HL-60 (cell line): ENCODE data around the gene DCK.
"Not testable (repeated sequence)": the region's sequence is repeated elsewhere in the genome, so short reads cannot be mapped to it uniquely, and the experiment has no call there.

ENCODE experiments used
- DNase-seq, 2 experiments: peaks; one replicate each; pipeline ENCODE4 v3.0.0-alpha.2; 2010 to 2020; ENCODE audit warnings: low read depth in 1 of 2, low spot score in 1 of 2
- H3K27ac ChIP-seq: fragments of 250-450 bp; sonication (Bioruptor Pico); replicated peaks from 2 replicates; pipeline ENCODE4 v1.5.1; 2020; ENCODE audit warnings: mild to moderate bottlenecking, moderate library complexity
- H3K27me3 ChIP-seq: fragments of 250-450 bp; sonication (Bioruptor Pico); 2 replicates; pipeline ENCODE4 v1.5.1; 2021; ENCODE audit warnings: mild to moderate bottlenecking, moderate library complexity; ENCODE audit not compliant: insufficient read depth, poor library complexity, severe bottlenecking
- H3K4me3 ChIP-seq: replicated peaks from 2 replicates; pipeline ENCODE4 v1.5.1; 2011; ENCODE audit warnings: mild to moderate bottlenecking, control low read depth, low read length; ENCODE audit not compliant: insufficient read depth
- GABPA ChIP-seq: IDR thresholded peaks from 2 replicates; pipeline ENCODE4 v1.6.1; 2012; ENCODE audit warnings: low read depth
- POLR2AphosphoS5 ChIP-seq: IDR thresholded peaks from 2 replicates; pipeline ENCODE4 v1.6.1; 2012; ENCODE audit warnings: low read depth
- SPI1 ChIP-seq: IDR thresholded peaks from 2 replicates; pipeline ENCODE4 v1.6.1; 2012; ENCODE audit warnings: low read depth, mild to moderate bottlenecking, borderline replicate concordance
- TF ChIP-seq, protein P1 (sequence below): IDR thresholded peaks from one replicate; pipeline ENCODE4 v1.5.1; 2011; ENCODE audit warnings: low read length, control low read depth, inconsistent platforms; ENCODE audit not compliant: insufficient read depth
- TF ChIP-seq, protein P2 (sequence below): IDR thresholded peaks from 2 replicates; pipeline ENCODE4 v1.6.1; 2012; ENCODE audit warnings: low read depth; ENCODE audit not compliant: insufficient replicate concordance

Gene DCK

DNA sequence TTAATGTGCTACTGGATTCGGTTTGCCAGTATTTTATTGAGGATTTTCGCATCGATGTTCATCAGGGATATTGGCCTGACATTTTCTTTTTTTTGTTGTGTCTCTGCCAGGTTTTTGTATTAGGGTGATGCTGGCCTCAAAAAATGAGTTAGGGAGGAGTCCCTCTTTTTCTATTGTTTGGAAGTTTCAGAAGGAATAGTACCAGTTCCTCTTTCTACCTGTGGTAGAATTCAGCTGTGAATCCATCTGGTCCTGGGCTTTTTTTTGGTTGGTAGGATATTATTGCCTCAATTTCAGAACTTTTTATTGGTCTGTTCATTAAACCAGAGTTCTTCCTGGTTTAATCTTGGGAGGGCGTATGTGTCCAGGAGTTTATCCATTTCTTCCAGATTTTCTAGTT is 7.9 kb downstream of the DCK start:
- TF ChIP-seq SPI1, result peak; percentile 51; the same call in 1 of the 2 replicates
- H3K27me3 ChIP-seq, H3K27ac ChIP-seq, H3K4me3 ChIP-seq, DNase-seq: not testable (repeated sequence)

DNA sequence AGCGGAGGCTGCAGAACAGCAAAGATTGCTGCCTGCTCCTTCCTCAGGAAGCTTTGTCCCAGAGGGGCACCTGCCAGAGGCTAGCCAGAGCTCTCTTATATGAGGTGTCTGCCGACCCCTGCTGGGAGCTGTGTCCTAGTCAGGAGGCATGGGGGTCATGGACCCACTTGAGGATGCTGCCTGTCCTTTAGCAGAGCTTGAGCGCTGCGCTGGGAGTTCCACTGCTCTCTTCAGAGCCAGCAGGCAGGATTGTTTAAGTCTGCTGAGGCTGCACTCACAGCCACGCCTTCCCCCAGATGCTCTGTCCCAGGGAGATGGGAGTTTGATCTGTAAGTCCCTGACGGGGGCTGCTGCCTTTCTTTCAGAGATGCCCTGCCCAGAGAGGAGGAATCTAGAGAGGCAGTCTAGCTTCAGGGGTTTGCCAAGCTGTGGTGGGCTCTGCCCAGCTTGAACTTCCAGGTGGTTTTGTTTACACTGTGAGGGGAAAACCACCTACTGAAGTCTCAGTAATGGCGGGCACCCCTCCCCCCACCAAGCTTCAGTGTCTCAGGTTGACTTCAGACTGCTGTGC is 10.9 kb downstream of the DCK start:
- Histone ChIP-seq H3K27me3 (no peaks in the 10 kb centered on the region), H3K4me3 (no peak overlapping the region), H3K27ac (no peak overlapping the region)
- no peak for DNase-seq
- TF ChIP-seq, protein P1, sequence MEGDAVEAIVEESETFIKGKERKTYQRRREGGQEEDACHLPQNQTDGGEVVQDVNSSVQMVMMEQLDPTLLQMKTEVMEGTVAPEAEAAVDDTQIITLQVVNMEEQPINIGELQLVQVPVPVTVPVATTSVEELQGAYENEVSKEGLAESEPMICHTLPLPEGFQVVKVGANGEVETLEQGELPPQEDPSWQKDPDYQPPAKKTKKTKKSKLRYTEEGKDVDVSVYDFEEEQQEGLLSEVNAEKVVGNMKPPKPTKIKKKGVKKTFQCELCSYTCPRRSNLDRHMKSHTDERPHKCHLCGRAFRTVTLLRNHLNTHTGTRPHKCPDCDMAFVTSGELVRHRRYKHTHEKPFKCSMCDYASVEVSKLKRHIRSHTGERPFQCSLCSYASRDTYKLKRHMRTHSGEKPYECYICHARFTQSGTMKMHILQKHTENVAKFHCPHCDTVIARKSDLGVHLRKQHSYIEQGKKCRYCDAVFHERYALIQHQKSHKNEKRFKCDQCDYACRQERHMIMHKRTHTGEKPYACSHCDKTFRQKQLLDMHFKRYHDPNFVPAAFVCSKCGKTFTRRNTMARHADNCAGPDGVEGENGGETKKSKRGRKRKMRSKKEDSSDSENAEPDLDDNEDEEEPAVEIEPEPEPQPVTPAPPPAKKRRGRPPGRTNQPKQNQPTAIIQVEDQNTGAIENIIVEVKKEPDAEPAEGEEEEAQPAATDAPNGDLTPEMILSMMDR, result no peak
- TF ChIP-seq, protein P2, sequence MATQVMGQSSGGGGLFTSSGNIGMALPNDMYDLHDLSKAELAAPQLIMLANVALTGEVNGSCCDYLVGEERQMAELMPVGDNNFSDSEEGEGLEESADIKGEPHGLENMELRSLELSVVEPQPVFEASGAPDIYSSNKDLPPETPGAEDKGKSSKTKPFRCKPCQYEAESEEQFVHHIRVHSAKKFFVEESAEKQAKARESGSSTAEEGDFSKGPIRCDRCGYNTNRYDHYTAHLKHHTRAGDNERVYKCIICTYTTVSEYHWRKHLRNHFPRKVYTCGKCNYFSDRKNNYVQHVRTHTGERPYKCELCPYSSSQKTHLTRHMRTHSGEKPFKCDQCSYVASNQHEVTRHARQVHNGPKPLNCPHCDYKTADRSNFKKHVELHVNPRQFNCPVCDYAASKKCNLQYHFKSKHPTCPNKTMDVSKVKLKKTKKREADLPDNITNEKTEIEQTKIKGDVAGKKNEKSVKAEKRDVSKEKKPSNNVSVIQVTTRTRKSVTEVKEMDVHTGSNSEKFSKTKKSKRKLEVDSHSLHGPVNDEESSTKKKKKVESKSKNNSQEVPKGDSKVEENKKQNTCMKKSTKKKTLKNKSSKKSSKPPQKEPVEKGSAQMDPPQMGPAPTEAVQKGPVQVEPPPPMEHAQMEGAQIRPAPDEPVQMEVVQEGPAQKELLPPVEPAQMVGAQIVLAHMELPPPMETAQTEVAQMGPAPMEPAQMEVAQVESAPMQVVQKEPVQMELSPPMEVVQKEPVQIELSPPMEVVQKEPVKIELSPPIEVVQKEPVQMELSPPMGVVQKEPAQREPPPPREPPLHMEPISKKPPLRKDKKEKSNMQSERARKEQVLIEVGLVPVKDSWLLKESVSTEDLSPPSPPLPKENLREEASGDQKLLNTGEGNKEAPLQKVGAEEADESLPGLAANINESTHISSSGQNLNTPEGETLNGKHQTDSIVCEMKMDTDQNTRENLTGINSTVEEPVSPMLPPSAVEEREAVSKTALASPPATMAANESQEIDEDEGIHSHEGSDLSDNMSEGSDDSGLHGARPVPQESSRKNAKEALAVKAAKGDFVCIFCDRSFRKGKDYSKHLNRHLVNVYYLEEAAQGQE, result no peak

DNA sequence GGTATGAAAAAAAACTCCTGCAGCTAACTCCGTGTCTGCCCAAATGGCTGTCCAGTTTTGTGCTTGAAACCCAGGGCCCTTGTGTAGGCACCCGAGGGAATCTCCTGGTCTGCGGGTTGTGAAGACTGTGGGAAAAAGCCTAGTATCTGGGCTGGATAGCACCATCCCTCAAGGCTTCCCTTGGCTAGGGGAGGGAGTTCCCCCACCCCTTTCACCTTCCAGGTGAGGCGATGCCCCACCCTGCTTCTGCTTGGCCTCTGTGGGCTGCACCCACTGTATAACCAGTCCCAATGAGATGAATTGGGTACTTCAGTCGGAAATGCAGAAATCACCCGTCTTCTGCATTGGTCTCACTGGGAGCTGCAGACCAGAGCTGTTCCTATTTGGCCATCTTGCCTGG is 11.6 kb downstream of the DCK start:
- H3K4me3 ChIP-seq, H3K27ac ChIP-seq, H3K27me3 ChIP-seq, DNase-seq: not testable (repeated sequence)

- H3K4me3 ChIP-seq, result no peak overlapping the region
- no peak for TF ChIP-seq GABPA
- TF ChIP-seq POLR2AphosphoS5, result no peak
- TF ChIP-seq SPI1, result no peak
- TF ChIP-seq, protein P1, result no peak
- TF ChIP-seq, protein P2, result no peak
- H3K27ac ChIP-seq, result no peak overlapping the region
- DNase-seq, result no peak
- H3K27me3 ChIP-seq, result no peaks in the 10 kb centered on the region
Observed at GRCh38 chr4:71006203-71006907, 12.9 kb downstream of the DCK start.

- Histone ChIP-seq H3K27ac (no peak overlapping the region), H3K4me3 (no peak overlapping the region), H3K27me3 (no peaks in the 10 kb centered on the region)
- TF ChIP-seq POLR2AphosphoS5, result no peak
- TF ChIP-seq SPI1, result no peak
- TF ChIP-seq, protein P2, result no peak
- no peak for TF ChIP-seq GABPA
- TF ChIP-seq, protein P1, result no peak
- DNase-seq, result no peak
Observed at GRCh38 chr4:71008196-71008595, 14.7 kb downstream of the DCK start.
